NB4 (cell line): Measurements from ENCODE around the gene ZNF609.

Experiments
- POLR2A ChIP-seq: IDR thresholded peaks from 2 replicates; pipeline ENCODE4 v1.6.1; 2011; ENCODE audit warnings: mild to moderate bottlenecking; ENCODE audit not compliant: insufficient read length; ENCODE audit errors: extremely low read depth
- TF ChIP-seq, protein P1 (sequence below): IDR thresholded peaks from one replicate; pipeline ENCODE4 v1.5.1; 2012; ENCODE audit warnings: low read depth, low read length

DNA sequence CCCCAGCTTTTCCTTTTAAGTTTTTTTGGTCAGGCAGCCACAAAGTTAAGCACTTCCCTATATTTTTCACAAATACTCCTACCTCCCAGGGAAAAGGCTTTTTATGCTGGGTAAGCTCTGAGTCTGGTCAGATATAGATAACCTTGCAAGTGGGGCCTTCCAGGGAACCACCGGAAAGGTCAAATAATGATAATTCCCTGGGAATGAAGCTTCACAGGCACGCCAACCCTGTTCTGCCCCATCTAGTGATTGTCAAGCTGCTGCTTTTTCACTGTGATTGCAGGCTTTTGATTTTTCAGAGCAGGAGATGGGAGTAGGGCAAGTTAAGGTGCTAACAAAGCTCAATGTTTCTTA lies 121.0 kb downstream of the ZNF609 start:
- TF ChIP-seq POLR2A = no peak
- TF ChIP-seq, protein P1, sequence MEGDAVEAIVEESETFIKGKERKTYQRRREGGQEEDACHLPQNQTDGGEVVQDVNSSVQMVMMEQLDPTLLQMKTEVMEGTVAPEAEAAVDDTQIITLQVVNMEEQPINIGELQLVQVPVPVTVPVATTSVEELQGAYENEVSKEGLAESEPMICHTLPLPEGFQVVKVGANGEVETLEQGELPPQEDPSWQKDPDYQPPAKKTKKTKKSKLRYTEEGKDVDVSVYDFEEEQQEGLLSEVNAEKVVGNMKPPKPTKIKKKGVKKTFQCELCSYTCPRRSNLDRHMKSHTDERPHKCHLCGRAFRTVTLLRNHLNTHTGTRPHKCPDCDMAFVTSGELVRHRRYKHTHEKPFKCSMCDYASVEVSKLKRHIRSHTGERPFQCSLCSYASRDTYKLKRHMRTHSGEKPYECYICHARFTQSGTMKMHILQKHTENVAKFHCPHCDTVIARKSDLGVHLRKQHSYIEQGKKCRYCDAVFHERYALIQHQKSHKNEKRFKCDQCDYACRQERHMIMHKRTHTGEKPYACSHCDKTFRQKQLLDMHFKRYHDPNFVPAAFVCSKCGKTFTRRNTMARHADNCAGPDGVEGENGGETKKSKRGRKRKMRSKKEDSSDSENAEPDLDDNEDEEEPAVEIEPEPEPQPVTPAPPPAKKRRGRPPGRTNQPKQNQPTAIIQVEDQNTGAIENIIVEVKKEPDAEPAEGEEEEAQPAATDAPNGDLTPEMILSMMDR = no peak
